Measurements from ENCODE around the gene TBC1D22A. TPM values are rescaled to one million over a fixed set of nuclear protein-coding genes. Genes with fewer than 3 reads are reported as not detected.

The TBC1D22A gene
- polyA plus RNA-seq, 1 donor (not counting 4 experiments of a cell fraction or from before 2014, with no cell fraction given) = 20.9 TPM

GRCh38 chr22:47188261-47189055 lies 426.0 kb downstream of the TBC1D22A start:
- dilution Hi-C loops (cut with MboI; ENCODE audit: extremely low pct_ligation_motif_present, low sequenced_read_pairs) = no loop called here
- Histone ChIP-seq H3K9ac (ENCODE audit: control insufficient read depth, extremely low read depth, insufficient read depth, low read length) (no peak overlapping the region), H4K20me1 (ENCODE audit: control insufficient read depth, extremely low read depth, insufficient read depth, low read length) (no peaks in the 10 kb centered on the region), H3K27ac (ENCODE audit: control insufficient read depth, insufficient read depth, low read length) (no peak overlapping the region), H3K4me2 (ENCODE audit: control insufficient read depth, extremely low read depth, insufficient read depth, low read depth, low read length) (no peak overlapping the region), H3K4me3 (ENCODE audit: control insufficient read depth in 2 of 3, extremely low read depth in 1 of 3, insufficient read depth in 2 of 3, low read depth in 1 of 3, low read length in 3 of 3) (no peak overlapping the region), H2AFZ (ENCODE audit: control insufficient read depth, low read length) (no peak overlapping the region), H3K9me1 (ENCODE audit: control insufficient read depth, extremely low read depth, insufficient read depth, low read length) (no peaks in the 10 kb centered on the region), H3K36me3 (ENCODE audit: control insufficient read depth in 2 of 2, extremely low read depth in 1 of 2, insufficient read depth in 2 of 2, low read length in 2 of 2) (no peaks in the 10 kb centered on the region), H3K9me3 (ENCODE audit: control insufficient read depth, low read depth, low read length) (no peaks in the 10 kb centered on the region), H3K79me2 (ENCODE audit: control insufficient read depth, insufficient read depth, low read length) (no peaks in the 10 kb centered on the region), H3K27me3 (ENCODE audit: control insufficient read depth, extremely low read depth, insufficient read depth, low read length) (no peaks in the 10 kb centered on the region), H3K4me1 (ENCODE audit: control insufficient read depth, extremely low read depth, insufficient read depth, low read length) (no peaks in the 10 kb centered on the region)
- FAIRE-seq (no peak), DNase-seq (ENCODE audit: low read depth, low spot score) (no peak)
- TF ChIP-seq CTCF (optimal IDR thresholded peaks at IDR 0.05 in 1 of 3, IDR thresholded peaks at IDR 0.05 in 1 of 3, conservative IDR thresholded peaks at IDR 0.05 in 1 of 3; ENCODE audit: extremely low read depth in 1 of 3, insufficient read depth in 2 of 3, low read length in 3 of 3) (no peak), EZH2 (IDR thresholded peaks at IDR 0.05; ENCODE audit: low read length) (no peak)

DNA sequence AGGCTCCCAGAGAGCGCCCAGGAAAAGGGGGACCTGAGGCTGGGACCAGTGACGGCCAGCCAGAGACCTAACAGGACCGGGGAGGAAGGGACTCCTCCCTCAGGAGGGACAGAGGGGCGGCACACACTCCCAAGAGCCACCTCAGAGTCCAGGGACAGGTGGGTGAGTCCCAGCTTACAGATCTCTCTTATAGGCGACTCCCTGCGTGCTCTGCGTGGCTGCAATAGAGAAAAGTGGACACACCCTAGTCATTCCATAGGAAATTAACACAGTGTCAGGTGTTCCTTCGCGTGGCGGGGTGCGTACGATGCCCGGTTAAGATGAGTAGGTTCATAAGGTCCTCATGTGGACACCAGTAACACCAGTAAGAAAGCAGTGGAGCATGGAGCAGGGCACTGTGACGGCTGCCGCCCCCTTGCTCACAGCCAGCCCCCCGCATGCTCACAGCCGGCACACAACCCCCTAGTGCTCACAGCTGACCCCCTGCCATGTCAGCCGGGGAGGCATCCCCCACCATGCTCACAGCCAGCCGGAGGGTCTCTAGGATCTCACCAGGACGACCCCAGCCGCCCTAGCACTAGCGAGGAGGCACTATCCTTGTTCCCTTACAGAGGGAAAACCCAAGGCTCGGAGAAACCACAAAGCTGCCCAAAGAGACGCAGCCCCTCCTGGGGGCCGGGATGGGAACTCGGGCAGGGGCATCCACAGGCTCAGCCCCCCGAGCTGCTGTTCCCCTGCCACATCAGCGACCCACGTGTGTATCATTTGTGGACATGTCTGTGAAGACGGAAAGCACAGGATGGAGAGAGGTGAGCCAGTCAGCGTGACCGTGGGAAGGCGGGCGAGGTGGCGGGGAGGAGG lies 426.8 kb downstream of the TBC1D22A start:
- H3K79me2 ChIP-seq (ENCODE audit: control insufficient read depth, insufficient read depth, low read length) = no peaks in the 10 kb centered on the region
- no peak overlapping the region for H3K4me3 ChIP-seq (ENCODE audit: control insufficient read depth in 2 of 3, extremely low read depth in 1 of 3, insufficient read depth in 2 of 3, low read depth in 1 of 3, low read length in 3 of 3)
- no peaks in the 10 kb centered on the region for H3K9me3 ChIP-seq (ENCODE audit: control insufficient read depth, low read depth, low read length)
- no peaks in the 10 kb centered on the region for H3K36me3 ChIP-seq (ENCODE audit: control insufficient read depth in 2 of 2, extremely low read depth in 1 of 2, insufficient read depth in 2 of 2, low read length in 2 of 2)
- FAIRE-seq = no peak
- no peak for TF ChIP-seq EZH2 (IDR thresholded peaks at IDR 0.05; ENCODE audit: low read length)
- no peak for TF ChIP-seq CTCF (optimal IDR thresholded peaks at IDR 0.05 in 1 of 3, IDR thresholded peaks at IDR 0.05 in 1 of 3, conservative IDR thresholded peaks at IDR 0.05 in 1 of 3; ENCODE audit: extremely low read depth in 1 of 3, insufficient read depth in 2 of 3, low read length in 3 of 3)
- no peak overlapping the region for H2AFZ ChIP-seq (ENCODE audit: control insufficient read depth, low read length)
- H3K4me1 ChIP-seq (ENCODE audit: control insufficient read depth, extremely low read depth, insufficient read depth, low read length) = no peaks in the 10 kb centered on the region
- no peaks in the 10 kb centered on the region for H3K9me1 ChIP-seq (ENCODE audit: control insufficient read depth, extremely low read depth, insufficient read depth, low read length)
- dilution Hi-C loops (cut with MboI; ENCODE audit: extremely low pct_ligation_motif_present, low sequenced_read_pairs) = no loop called here
- no peak overlapping the region for H3K4me2 ChIP-seq (ENCODE audit: control insufficient read depth, extremely low read depth, insufficient read depth, low read depth, low read length)
- no peak overlapping the region for H3K9ac ChIP-seq (ENCODE audit: control insufficient read depth, extremely low read depth, insufficient read depth, low read length)
- DNase-seq (ENCODE audit: low read depth, low spot score) = no peak
- no peaks in the 10 kb centered on the region for H4K20me1 ChIP-seq (ENCODE audit: control insufficient read depth, extremely low read depth, insufficient read depth, low read length)
- no peaks in the 10 kb centered on the region for H3K27me3 ChIP-seq (ENCODE audit: control insufficient read depth, extremely low read depth, insufficient read depth, low read length)
- no peak overlapping the region for H3K27ac ChIP-seq (ENCODE audit: control insufficient read depth, insufficient read depth, low read length)

Data from keratinocyte (primary cell).